ENCODE results near the gene HSPB2. TPM values are rescaled to one million over a fixed set of nuclear protein-coding genes. Genes with fewer than 3 reads are reported as not detected.

HSPB2 gene
- total RNA-seq, 1 donor from 2014 or later, result not detected

GRCh38 chr11:111937461-111937769, 24.9 kb downstream of the HSPB2 start:
- no peak for DNase-seq (ENCODE audit: low read depth, low spot score)

DNA sequence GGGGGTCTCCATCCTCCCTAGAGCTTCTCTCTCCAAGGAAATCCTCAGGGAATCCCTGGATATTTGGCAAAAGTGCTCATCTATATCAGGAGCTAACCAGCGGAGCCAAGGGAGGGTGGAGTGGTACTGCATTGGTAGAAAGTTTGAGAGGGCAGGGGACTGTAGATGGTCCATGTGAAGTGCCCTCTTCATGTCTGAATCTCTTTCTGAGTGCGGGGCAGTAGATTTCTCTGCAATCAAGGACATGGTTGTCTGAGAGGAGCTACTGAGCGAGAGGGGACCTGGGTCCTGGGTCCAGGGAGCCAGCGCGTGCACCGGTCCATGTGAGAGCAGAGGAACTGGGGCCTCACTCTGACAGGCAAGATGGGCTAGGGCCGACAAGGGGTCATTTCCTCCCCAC, 25.3 kb downstream of the HSPB2 start:
- DNase-seq (ENCODE audit: low read depth, low spot score), result no peak

- no peak for DNase-seq (ENCODE audit: low read depth, low spot score)
Measured at GRCh38 chr11:111938687-111939160, 26.2 kb downstream of the HSPB2 start.

DNA sequence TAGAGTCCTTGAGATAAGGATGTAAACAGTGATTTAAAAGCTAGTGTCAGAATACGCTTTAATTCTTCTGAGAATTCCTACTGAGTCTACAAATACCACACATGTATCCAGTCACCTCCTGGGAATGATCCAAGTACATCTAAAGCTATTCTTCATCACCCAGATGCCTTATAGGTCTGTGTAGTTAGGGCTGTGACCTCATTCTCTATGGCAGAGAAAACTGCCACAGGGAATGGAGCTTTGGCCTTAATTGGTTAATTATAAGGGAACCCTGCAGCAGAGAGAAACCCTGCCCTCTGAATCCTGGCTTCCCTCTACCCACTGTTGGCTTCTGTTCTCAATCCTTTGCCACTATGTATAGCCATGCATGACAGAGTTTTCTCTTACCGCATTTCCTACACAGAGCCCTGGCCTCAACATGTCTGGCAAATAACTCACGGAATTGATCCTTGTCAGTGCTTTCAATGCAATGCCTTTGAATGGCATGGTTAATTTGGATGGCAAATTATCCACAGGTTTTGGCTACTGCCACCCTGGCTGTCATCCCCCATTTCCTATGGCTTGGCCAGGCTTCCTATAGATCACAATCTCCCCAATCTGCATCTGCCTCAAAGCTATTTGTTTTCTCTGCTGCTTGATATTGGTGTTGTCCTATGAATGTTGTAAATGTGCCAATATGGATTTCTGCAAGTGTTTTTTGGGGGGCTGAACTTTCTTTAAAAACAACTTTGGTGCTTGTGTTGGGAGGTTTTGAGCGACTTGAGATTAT, 27.5 kb downstream of the HSPB2 start:
- DNase-seq (ENCODE audit: low read depth, low spot score), result no peak

DNA sequence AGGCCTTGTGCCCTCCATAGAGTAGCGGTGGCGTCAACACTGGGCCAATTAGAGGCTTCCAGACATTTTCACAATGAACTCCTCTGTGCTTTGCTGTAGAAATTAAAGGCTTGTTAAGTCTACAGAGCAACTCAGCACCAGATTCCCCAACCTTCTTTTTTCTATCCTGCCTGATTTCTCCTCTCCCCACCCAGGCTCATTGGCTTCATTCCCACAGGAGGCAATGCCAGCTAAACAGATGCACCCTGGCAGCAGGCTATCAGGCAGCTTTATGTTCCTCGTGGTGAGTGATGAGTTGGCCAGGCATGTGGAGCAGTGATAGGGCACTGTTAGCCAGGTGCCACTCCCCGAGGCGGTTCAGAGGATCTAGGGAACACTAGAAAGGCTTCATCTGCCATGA, 29.4 kb downstream of the HSPB2 start:
- no peak for DNase-seq (ENCODE audit: low read depth, low spot score)

GRCh38 chr11:111942829-111943228, 30.3 kb downstream of the HSPB2 start:
- no peak for DNase-seq (ENCODE audit: low read depth, low spot score)

GRCh38 chr11:111944139-111944538, 31.6 kb downstream of the HSPB2 start:
- DNase-seq (ENCODE audit: low read depth, low spot score), result no peak

DNA sequence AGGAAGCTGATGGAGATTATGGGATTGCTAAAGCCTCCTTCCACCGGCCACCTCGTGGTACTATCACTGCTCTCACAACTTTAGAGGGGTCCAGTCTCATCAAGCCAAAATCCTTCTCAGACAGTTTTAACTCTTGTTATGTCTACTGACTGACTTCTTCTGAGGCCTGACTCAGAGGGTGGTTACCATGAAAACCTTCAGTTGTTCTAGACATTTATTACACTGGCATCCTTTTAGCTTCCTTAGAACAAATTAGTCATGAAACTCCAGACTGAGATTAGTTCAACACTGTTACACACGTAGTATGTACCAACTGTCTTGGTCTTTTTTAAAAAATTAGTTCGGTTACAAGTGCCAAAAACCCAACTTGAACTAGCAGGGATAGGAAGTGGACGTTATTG, 32.1 kb downstream of the HSPB2 start:
- peak; percentile 88 for DNase-seq (ENCODE audit: low read depth, low spot score)

DNA sequence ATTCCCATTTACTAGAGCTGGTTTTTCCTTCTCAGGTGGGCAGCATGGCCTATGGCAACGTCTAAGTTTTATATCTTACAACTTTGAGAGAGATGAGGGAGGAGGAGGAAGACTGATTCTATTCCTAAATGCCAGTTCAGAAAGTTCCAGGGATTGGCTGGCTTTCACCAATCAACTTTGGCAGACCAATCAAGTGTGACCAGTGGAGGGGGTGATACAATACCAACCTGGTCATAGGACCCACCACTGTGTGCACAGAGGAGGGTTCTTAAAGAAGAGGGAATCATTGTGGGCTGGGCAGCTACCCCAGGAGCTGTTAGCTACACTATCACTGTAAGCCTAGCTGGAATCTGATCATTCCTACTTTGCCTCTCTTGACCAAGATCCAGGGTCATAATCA, 32.7 kb downstream of the HSPB2 start:
- DNase-seq (ENCODE audit: low read depth, low spot score), result no peak

GRCh38 chr11:111946499-111946898, 34.0 kb downstream of the HSPB2 start:
- DNase-seq (ENCODE audit: low read depth, low spot score), result no peak

DNA sequence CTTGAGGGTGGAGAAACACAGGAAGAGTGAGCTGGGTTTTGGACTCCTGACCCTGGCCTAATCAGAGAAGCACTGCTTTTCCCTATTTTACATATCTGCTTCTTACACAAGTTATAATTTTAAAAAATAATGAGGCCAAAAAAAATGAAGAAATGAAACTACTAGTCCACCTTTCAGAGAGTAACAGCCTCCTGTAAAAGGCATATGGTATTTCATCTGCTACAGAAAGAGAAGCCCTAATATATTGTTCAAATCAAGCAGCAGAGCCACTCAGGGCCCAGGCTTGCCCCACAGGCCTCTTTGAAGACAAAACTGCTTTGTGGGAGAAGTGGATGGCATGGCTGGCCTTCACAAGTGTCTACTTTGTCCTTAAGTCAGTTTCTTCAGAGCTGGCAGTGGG, 34.6 kb downstream of the HSPB2 start:
- no peak for DNase-seq (ENCODE audit: low read depth, low spot score)

DNA sequence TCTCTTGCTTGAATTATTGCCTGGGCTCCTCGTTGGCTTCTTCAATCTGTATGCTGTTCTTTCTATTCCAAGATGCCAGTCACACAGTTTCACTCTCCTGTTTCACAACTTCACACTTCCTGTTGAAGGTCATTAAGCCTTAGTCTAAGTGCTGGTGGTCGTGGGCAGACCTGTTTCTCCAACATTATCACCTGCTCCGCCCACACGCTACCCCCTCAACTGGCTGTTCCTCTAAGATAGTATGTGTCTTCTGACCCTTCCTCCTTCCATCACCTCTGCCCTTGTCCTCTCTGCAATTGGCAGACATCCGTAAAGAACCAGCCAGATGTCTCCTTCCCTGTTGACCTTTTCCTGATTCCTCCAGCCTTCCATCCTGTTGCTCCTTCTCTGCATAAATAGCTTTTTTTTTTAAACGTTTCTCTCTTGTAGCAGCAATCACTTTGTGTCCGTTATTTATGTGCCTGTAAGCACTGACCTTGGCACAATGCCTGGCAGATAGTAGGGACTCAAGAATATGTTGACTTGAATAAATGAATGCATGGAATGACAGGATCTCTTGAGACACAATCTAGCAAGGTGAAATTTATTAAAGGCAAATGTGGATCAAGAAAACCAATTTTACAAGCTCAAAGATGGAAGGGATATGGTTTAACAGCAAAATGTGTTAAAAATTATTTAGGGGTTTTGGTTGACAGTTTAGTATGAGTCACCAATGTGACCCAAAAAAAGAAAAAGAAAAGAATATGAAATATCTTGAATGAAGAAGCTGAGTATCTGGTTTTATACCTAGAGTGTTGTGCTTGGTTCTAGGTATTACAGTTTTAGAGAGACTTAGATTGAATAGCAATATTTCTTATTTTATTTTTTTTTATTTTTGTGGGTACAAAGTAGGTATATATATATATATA, 37.2 kb downstream of the HSPB2 start:
- DNase-seq (ENCODE audit: low read depth, low spot score), result no peak

DNA sequence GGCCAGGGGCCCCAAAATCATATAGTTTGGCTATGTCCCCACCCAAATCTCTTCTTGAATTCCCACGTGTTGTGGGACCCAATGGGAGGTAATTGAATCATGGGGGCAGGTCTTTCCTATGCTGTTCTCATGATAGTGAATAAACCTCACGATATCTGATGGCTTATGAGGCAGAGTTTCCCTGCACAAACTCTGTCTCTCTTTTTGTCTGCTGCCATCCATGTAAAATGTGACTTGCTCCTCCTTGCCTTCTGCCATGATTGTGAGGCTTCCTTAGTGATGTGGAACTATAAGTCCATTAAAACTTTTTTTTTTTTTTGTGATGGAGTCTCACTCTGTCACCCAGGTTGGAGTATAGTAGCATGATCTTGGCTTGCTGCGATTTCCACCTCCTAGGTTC, 39.0 kb downstream of the HSPB2 start:
- no peak for DNase-seq (ENCODE audit: low read depth, low spot score)

DNA sequence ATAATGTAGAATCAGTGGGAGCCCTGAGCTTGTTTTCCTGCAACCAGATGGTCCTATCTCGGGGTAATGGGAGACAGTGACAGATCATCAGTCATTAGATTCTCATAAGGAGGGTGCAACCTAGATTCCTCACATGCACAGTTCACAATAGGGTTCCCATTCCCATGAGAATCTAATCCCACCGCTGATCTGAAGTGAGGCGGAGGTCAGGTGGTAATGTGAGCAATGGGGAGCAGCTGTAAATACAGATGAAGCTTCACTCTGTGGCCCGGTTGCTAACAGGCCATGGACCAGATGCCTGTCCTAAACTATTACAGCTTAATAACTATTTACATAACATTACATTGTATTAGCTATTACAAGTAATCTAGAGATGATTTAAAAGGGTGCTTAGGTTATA, 41.6 kb downstream of the HSPB2 start:
- no peak for DNase-seq (ENCODE audit: low read depth, low spot score)

DNA sequence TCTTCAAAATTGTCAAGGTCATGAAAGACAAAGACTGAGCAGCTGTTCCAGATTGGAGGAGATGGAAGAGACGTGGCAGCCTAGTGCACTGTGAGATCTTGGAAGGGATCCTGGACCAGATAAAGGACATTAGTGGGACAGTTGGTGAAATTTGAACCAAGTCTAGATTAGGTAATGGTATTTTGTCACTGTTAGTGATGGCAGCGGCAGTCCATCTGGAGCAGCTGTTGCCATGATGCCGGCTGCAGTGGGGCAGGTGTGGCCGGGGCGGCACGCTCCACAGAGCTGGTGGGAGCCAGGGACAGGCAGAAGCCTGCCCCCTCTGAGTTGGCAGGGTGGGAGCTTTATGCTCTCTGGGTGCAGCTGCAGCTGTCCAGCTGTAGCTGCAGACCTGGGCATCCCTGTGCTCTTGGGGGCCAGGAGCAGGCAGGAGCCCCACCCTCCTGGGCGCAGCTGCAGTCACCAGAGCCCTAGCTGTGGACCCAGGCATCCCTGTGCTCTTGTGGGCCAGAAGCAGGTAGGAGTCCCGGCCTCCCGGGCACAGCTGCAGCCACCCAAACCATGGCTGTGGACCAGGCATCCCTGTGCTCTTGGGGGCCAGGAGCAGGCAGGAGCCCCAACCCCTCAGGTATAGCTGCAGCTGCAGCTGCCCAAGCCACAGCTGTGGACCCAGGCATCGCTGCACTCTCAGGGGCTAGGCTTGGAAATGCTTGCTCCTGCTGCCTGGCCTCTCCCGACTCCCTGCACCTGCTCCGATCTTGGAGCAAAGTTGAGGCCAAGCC, 45.3 kb downstream of the HSPB2 start:
- no peak for DNase-seq (ENCODE audit: low read depth, low spot score)

- DNase-seq (ENCODE audit: low read depth, low spot score), result no peak
Measured at GRCh38 chr11:111960916-111961315, 48.4 kb downstream of the HSPB2 start.

DNA sequence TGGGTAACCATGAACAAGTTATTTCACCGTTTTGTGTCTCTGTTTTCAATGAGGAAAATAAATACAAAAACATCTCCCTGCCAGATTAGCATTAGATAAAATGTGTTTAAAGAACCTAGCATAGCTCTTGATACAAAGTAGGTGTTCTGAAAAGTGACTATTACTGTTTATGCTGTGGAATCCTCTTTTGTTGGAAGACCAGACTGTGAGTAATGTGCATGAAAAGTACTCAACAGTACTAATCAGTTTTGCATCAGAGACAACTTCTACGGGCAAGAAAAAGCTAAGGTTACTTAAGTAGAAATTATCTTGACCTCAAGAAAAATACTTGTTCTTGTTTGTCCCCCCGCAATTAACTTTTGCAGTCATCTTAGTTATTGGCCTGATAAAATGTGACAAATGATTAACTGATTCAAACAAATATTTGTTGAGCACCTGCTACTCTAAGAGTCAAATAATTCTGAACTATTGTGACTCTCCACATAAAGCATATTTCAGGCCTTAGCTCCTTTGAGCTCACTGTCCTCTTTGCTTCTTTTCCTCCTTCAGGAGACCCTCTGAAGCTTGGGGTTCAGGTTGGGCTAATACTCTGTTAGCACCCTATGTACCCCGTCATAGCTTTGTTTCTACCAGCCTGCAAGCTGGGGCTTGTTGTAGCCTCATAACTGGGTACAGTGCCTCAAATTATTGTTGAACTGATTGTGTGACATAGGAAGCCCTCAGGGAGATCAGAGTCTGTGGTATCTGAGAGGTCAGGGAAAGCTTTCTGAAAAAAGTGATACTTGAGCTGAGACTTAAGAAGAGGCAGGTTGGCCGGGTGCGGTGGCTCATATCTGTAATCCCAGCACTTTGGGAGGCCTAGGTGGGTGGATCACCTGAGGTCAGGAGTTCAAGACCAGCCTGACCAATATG, 49.1 kb downstream of the HSPB2 start:
- no peak for DNase-seq (ENCODE audit: low read depth, low spot score)
